ENCODE measurements around the gene PRKAA1.
"Not testable (repeated sequence)": the region's sequence is repeated elsewhere in the genome, so short reads cannot be mapped to it uniquely, and the experiment has no call there.

Gene PRKAA1

DNA sequence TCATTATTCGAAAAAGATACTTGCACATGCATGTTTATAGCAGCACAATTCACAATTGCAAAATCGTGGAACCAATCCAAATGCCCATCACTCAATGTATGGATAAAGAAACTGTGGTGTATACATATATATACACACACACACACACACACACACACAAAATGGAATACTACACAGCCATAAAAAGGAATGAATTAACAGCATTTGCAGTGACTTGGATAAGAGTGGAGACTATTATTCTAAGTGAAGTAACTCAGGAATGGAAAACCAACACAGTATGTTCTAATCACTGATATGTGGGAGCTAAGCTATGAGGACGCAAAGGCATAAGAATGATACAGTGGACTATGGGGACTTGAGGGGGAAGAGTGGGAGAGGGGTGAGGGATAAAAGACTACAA is 3.3 kb downstream of the PRKAA1 start:
- not testable (repeated sequence) for H3K4me3 ChIP-seq (ENCODE audit: insufficient read depth, low read depth, low read length, poor library complexity, severe bottlenecking); H3K27ac ChIP-seq (ENCODE audit: insufficient read depth, low read length, poor library complexity, severe bottlenecking); H3K9me3 ChIP-seq (ENCODE audit: control insufficient read depth, low read length); H3K36me3 ChIP-seq (ENCODE audit: control insufficient read depth, insufficient read depth, low read length); DNase-seq; H3K27me3 ChIP-seq (replicated peaks; ENCODE audit: control insufficient read depth, insufficient read depth, low read length, poor library complexity, severe bottlenecking)
- H3K4me1 ChIP-seq (ENCODE audit: control insufficient read depth, insufficient read depth, low read length, poor library complexity, severe bottlenecking): peaks cover 13% of the 10 kb centered on the region

DNA sequence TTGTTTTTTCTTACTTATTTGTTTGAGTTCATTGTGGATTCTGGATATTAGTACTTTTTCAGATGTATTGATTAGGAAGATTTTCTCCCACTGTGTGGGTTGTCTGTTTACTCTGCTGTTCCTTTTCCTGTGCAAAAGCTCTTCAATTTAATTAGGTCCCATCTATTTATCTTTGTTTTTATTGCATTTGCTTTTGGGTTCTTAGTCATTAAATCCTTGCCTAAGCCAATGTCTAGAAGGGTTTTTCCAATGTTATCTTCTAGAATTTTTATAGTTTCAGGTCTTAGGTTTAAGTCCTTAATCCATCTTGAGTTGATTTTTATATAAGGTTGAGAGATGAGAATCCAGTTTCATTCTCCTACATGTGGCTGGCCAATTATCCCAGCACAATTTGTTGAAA is 3.8 kb downstream of the PRKAA1 start:
- H3K27ac ChIP-seq (ENCODE audit: insufficient read depth, low read length, poor library complexity, severe bottlenecking); H3K9me3 ChIP-seq (ENCODE audit: control insufficient read depth, low read length); H3K36me3 ChIP-seq (ENCODE audit: control insufficient read depth, insufficient read depth, low read length); H3K4me3 ChIP-seq (ENCODE audit: insufficient read depth, low read depth, low read length, poor library complexity, severe bottlenecking); H3K27me3 ChIP-seq (replicated peaks; ENCODE audit: control insufficient read depth, insufficient read depth, low read length, poor library complexity, severe bottlenecking); DNase-seq: not testable (repeated sequence)
- H3K4me1 ChIP-seq (ENCODE audit: control insufficient read depth, insufficient read depth, low read length, poor library complexity, severe bottlenecking): peaks cover 13% of the 10 kb centered on the region

DNA sequence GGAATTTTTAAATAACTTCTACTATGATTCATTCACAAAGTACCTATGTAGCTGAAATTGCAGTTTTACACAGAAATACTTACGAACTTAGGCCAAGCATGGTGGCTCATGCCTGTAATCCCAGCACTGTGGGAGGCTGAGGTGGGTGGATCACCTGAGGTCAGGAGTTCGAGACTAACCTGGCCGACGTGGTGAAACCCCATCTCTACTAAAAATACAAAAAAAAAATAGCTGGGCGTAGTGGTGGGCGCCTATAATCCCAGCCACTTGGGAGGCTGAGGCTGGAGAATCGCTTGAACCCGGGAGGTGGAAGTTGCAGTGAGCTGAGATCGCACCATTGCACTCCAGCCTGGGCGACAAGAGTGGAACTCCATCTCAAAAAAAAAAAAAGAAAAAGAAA is 5.5 kb downstream of the PRKAA1 start:
- H3K27ac ChIP-seq (ENCODE audit: insufficient read depth, low read length, poor library complexity, severe bottlenecking); H3K36me3 ChIP-seq (ENCODE audit: control insufficient read depth, insufficient read depth, low read length); H3K27me3 ChIP-seq (replicated peaks; ENCODE audit: control insufficient read depth, insufficient read depth, low read length, poor library complexity, severe bottlenecking); DNase-seq; H3K4me3 ChIP-seq (ENCODE audit: insufficient read depth, low read depth, low read length, poor library complexity, severe bottlenecking); H3K4me1 ChIP-seq (ENCODE audit: control insufficient read depth, insufficient read depth, low read length, poor library complexity, severe bottlenecking); H3K9me3 ChIP-seq (ENCODE audit: control insufficient read depth, low read length): not testable (repeated sequence)

DNA sequence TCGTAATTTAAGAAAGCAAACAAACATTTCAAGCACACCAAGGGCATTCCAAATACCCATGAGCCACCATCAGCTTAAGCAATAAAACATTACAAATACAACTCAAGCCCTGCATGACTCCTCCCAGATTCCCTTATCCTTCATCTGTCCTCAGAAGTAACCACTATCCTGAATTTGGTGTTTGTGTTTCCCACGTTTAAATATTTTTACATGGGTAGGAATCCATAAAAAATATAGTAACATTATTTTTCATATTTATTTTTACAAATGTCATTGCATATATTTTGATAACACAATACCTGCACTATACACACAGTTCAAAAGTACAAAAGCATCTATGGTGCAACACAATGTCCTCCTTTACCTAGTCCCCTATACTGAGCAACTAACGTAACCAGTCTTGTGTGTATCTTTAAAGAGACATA is 6.4 kb downstream of the PRKAA1 start:
- no peak for DNase-seq
- peaks cover 3% of the 10 kb centered on the region for H3K4me1 ChIP-seq (ENCODE audit: control insufficient read depth, insufficient read depth, low read length, poor library complexity, severe bottlenecking)
- peaks cover 2% of the 10 kb centered on the region for H3K36me3 ChIP-seq (ENCODE audit: control insufficient read depth, insufficient read depth, low read length)
- no peaks in the 10 kb centered on the region for H3K27me3 ChIP-seq (replicated peaks; ENCODE audit: control insufficient read depth, insufficient read depth, low read length, poor library complexity, severe bottlenecking)
- H3K4me3 ChIP-seq (ENCODE audit: insufficient read depth, low read depth, low read length, poor library complexity, severe bottlenecking): no peak overlapping the region
- no peaks in the 10 kb centered on the region for H3K9me3 ChIP-seq (ENCODE audit: control insufficient read depth, low read length)
- H3K27ac ChIP-seq (ENCODE audit: insufficient read depth, low read length, poor library complexity, severe bottlenecking): no peak overlapping the region

DNA sequence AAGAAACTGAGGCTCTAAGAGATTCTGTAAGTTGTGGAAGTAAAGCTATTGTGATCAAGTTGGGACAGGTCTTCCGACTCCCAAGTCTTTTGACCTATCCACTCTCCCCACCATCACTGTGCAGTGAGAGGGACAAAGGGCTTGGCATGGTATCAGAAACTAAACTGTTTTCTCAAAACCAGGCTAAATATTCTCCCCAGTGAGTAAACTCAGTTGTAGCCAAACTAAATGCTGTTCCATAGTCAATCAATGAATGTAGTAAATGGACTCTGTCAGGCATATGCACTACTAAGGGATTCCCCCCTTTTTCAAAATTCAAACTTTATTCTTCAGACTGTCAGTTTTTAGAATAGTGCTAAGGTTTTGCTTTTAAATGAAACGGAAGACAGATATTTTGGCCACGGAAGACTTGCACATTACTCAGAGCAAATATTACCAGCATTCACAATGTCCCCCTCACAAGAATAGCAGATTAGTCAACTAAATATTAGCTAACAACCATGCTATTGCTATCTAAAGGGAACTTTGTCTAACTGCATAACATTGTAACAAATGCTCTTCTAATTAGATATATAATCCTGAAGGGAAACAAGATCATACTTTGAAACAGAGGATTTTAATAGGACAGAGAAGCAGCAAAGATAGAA is 7.1 kb downstream of the PRKAA1 start:
- H3K36me3 ChIP-seq (ENCODE audit: control insufficient read depth, insufficient read depth, low read length): peaks cover 2% of the 10 kb centered on the region
- H3K4me1 ChIP-seq (ENCODE audit: control insufficient read depth, insufficient read depth, low read length, poor library complexity, severe bottlenecking): peaks cover 3% of the 10 kb centered on the region
- H3K27me3 ChIP-seq (replicated peaks; ENCODE audit: control insufficient read depth, insufficient read depth, low read length, poor library complexity, severe bottlenecking): no peaks in the 10 kb centered on the region
- H3K9me3 ChIP-seq (ENCODE audit: control insufficient read depth, low read length): no peaks in the 10 kb centered on the region
- DNase-seq: no peak
- H3K27ac ChIP-seq (ENCODE audit: insufficient read depth, low read length, poor library complexity, severe bottlenecking): no peak overlapping the region
- no peak overlapping the region for H3K4me3 ChIP-seq (ENCODE audit: insufficient read depth, low read depth, low read length, poor library complexity, severe bottlenecking)

DNA sequence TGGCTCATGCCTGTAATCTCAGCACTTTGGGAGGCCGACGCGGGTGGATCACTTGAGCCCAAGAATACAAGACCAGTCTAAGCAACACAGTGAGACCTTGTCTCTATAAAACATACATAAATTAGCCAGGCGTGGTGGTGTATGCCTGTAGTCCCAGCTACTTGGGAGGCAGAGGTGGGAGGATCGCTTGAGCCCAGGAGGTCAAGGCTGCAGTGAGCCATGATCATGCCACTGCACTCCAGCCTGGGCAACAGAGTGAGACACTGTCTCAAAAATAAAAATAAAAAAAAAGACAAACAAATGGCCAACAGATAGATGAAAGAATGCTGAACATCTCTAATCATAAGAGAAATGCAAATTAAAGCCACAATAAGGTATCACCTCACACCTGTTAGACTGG is 9.2 kb downstream of the PRKAA1 start:
- H3K9me3 ChIP-seq (ENCODE audit: control insufficient read depth, low read length); H3K27ac ChIP-seq (ENCODE audit: insufficient read depth, low read length, poor library complexity, severe bottlenecking); DNase-seq; H3K36me3 ChIP-seq (ENCODE audit: control insufficient read depth, insufficient read depth, low read length); H3K4me3 ChIP-seq (ENCODE audit: insufficient read depth, low read depth, low read length, poor library complexity, severe bottlenecking); H3K27me3 ChIP-seq (replicated peaks; ENCODE audit: control insufficient read depth, insufficient read depth, low read length, poor library complexity, severe bottlenecking); H3K4me1 ChIP-seq (ENCODE audit: control insufficient read depth, insufficient read depth, low read length, poor library complexity, severe bottlenecking): not testable (repeated sequence)

DNA sequence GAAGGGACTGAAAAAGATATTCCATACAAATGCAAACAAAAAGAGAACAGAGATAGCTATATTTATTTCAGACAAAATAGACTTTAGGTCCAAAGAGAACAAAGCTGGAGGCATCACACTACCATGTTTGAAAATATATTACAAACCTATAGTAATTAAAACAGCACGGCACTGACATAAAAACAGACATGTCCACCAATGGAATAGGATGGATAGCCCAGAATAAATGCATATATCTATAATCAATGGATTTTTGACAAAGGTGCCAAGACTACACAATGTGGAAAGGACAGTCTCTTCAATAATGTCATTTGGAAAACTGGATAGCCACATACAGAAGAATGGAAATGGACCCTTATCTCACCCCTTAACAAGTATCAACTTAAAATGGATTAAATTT is 10.2 kb downstream of the PRKAA1 start:
- Histone ChIP-seq H3K27me3 (replicated peaks; ENCODE audit: control insufficient read depth, insufficient read depth, low read length, poor library complexity, severe bottlenecking) (no peaks in the 10 kb centered on the region), H3K4me3 (ENCODE audit: insufficient read depth, low read depth, low read length, poor library complexity, severe bottlenecking) (no peak overlapping the region), H3K27ac (ENCODE audit: insufficient read depth, low read length, poor library complexity, severe bottlenecking) (no peak overlapping the region), H3K9me3 (ENCODE audit: control insufficient read depth, low read length) (no peaks in the 10 kb centered on the region), H3K4me1 (ENCODE audit: control insufficient read depth, insufficient read depth, low read length, poor library complexity, severe bottlenecking) (no peaks in the 10 kb centered on the region), H3K36me3 (ENCODE audit: control insufficient read depth, insufficient read depth, low read length) (peaks cover 2% of the 10 kb centered on the region)
- no peak for DNase-seq

DNA sequence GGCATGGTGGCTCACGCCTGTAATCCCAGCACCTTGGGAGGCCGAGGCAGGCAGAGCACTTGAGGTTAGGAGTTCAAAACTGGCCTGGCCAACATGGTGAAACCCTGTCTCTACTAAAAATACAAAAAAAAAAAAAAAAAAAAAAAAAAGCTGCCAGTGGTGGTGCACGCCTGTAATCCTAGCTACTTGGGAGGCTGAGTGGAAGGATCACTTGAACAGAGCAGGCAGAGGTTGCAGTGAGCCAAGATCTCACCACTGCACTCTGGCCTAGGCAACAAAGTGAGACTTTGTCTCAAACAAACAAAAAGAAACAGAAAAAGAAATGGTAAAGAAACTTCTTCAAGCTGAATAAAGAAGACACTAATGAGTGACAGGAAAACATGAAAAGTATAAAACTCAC is 11.5 kb downstream of the PRKAA1 start:
- not testable (repeated sequence) for H3K27me3 ChIP-seq (replicated peaks; ENCODE audit: control insufficient read depth, insufficient read depth, low read length, poor library complexity, severe bottlenecking); H3K4me1 ChIP-seq (ENCODE audit: control insufficient read depth, insufficient read depth, low read length, poor library complexity, severe bottlenecking); H3K9me3 ChIP-seq (ENCODE audit: control insufficient read depth, low read length); H3K27ac ChIP-seq (ENCODE audit: insufficient read depth, low read length, poor library complexity, severe bottlenecking); H3K4me3 ChIP-seq (ENCODE audit: insufficient read depth, low read depth, low read length, poor library complexity, severe bottlenecking); DNase-seq; H3K36me3 ChIP-seq (ENCODE audit: control insufficient read depth, insufficient read depth, low read length)

DNA sequence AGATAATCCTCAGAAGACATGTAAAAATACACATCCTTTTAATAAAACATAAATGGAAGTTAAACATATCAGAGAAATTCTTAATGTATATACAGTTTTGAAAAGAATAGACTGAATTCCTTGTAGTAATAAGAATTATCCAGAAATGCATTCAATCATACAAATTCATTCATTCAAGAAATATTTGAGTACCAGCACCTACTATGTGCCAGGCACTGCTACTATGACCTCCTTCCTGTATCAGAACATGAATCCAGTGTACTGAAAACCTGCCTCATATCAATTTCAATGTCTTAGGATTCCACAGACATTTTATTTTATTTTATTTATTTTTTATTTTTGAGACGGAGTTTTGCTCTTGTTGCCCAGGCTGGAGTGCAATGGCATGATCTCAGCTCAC is 13.3 kb downstream of the PRKAA1 start:
- Histone ChIP-seq H3K9me3 (ENCODE audit: control insufficient read depth, low read length) (no peaks in the 10 kb centered on the region), H3K27ac (ENCODE audit: insufficient read depth, low read length, poor library complexity, severe bottlenecking) (no peak overlapping the region), H3K36me3 (ENCODE audit: control insufficient read depth, insufficient read depth, low read length) (no peaks in the 10 kb centered on the region), H3K4me3 (ENCODE audit: insufficient read depth, low read depth, low read length, poor library complexity, severe bottlenecking) (no peak overlapping the region), H3K27me3 (replicated peaks; ENCODE audit: control insufficient read depth, insufficient read depth, low read length, poor library complexity, severe bottlenecking) (no peaks in the 10 kb centered on the region), H3K4me1 (ENCODE audit: control insufficient read depth, insufficient read depth, low read length, poor library complexity, severe bottlenecking) (no peaks in the 10 kb centered on the region)
- DNase-seq: no peak

DNA sequence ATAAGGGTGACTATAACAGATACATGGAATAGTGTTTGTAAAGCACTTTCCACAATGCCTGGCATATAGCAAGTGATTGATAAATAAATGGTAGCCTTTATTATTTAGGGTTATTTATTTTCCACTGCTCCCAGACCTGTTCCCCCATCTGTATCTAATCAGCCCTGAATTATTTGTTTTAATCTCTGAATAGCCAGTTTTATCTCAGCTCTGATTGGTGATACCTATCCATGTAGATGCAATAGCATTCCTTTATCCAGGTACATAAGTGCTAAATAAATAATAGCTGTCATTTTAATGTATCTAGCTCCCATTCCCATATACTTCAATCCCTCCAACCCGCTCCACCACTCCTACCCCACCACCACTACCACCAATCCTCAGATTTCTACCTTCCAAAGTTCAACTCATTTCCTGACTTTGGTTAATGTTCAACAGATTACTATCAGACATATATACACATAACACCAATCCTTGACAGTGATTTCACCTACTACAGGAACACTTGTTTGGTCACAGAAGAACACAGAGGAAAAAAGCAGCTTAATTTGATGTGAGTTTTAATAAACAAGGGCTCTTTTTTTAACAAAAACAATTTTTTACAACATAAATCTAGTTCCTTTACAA is 14.0 kb downstream of the PRKAA1 start:
- H3K9me3 ChIP-seq (ENCODE audit: control insufficient read depth, low read length): no peaks in the 10 kb centered on the region
- H3K4me1 ChIP-seq (ENCODE audit: control insufficient read depth, insufficient read depth, low read length, poor library complexity, severe bottlenecking): no peaks in the 10 kb centered on the region
- DNase-seq: no peak

More for the DNA sequence above, 14.0 kb downstream of the PRKAA1 start:
- Histone ChIP-seq H3K27ac (ENCODE audit: insufficient read depth, low read length, poor library complexity, severe bottlenecking) (no peak overlapping the region), H3K36me3 (ENCODE audit: control insufficient read depth, insufficient read depth, low read length) (no peaks in the 10 kb centered on the region), H3K27me3 (replicated peaks; ENCODE audit: control insufficient read depth, insufficient read depth, low read length, poor library complexity, severe bottlenecking) (no peaks in the 10 kb centered on the region), H3K4me3 (ENCODE audit: insufficient read depth, low read depth, low read length, poor library complexity, severe bottlenecking) (no peak overlapping the region)

Measured in effector memory CD4-positive, alpha-beta T cell (primary cell).